ENCODE results near the gene SIX5.

The SIX5 gene

DNA sequence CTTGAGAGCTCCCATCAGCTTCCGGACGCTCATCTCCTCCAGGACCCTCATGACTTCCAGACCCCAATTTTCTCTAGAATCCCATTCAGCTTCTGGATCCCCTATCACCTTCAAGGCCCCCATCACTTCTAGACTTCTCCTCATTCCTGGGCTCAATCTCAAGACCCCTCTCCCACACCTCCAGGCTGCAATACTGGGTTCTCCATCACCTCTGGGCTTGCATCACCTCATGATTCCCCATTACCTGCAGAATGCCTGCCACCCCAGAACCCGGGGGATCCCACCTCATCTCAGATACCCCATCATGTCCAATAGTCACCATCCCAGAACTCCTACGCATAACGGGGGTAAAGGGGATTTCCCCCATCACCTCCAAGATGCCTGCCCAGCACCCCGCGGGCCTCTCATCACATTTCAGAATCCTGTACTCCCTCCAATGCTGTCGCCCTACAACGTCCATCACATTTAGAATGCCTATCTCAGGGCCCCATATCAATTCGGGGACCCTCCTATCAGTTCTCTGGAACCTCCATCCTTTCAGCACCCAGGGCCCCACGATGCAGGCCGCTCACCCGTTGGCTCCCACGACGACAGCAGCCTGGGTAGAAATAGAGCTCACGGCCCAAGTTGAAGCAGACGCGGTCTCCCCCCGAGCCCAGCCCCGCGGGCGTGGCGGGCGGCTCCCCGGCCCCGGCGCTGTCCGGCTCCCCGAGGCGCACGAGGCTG, 22.9 kb upstream of the SIX5 start:
- H3K27ac ChIP-seq, result peak overlapping the region; percentile 63 to 75
- intact Hi-C loops (cut with DNase I; ENCODE audit: low total_unique reads), result no loop called here
- no peaks in the 10 kb centered on the region for H3K27me3 ChIP-seq
- H3K9me3 ChIP-seq, result no peaks in the 10 kb centered on the region
- H3K36me3 ChIP-seq, result peaks cover 20 to 42% (median 30%) of the 10 kb centered on the region in 3 donors
- H3K4me3 ChIP-seq, result peak overlapping the region; percentile 62 to 72
- H3K4me1 ChIP-seq, result peaks cover 0 to 24% (median 20%) of the 10 kb centered on the region in 4 donors
- DNase-seq, result no peak
- TF ChIP-seq, protein P1, sequence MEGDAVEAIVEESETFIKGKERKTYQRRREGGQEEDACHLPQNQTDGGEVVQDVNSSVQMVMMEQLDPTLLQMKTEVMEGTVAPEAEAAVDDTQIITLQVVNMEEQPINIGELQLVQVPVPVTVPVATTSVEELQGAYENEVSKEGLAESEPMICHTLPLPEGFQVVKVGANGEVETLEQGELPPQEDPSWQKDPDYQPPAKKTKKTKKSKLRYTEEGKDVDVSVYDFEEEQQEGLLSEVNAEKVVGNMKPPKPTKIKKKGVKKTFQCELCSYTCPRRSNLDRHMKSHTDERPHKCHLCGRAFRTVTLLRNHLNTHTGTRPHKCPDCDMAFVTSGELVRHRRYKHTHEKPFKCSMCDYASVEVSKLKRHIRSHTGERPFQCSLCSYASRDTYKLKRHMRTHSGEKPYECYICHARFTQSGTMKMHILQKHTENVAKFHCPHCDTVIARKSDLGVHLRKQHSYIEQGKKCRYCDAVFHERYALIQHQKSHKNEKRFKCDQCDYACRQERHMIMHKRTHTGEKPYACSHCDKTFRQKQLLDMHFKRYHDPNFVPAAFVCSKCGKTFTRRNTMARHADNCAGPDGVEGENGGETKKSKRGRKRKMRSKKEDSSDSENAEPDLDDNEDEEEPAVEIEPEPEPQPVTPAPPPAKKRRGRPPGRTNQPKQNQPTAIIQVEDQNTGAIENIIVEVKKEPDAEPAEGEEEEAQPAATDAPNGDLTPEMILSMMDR (IDR thresholded peaks at IDR 0.05), result no peak

DNA sequence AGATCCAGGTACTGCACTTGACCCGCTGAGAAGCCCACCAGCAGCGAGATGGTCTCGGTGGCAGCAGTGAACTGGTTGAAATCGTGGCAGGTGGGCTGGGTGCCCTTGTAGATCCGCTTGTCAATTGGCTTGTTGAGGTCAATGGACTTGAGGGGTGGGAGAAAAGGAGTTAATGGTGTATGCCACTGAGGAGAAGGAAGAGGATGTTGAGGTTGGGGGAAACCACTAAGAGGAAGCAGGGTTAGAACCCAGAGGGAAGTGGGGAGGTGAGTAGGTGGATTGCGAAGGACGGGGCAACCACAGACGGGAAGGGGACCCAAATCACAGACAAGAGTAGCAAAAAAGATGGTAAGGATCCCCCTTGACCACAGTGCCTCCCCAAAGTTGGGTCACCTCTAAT, 21.9 kb upstream of the SIX5 start:
- Histone ChIP-seq H3K4me1 (peaks cover 0 to 27% (median 23%) of the 10 kb centered on the region in 4 donors), H3K27me3 (no peaks in the 10 kb centered on the region), H3K36me3 (peaks cover 20 to 51% (median 40%) of the 10 kb centered on the region in 3 donors), H3K9me3 (no peaks in the 10 kb centered on the region), H3K4me3 (peak overlapping the region in 1 of 2 donors; percentile 62), H3K27ac (peak overlapping the region in 1 of 2 donors; percentile 22)
- DNase-seq, result no peak
- intact Hi-C loops (cut with DNase I; ENCODE audit: low total_unique reads), result no loop called here
- TF ChIP-seq, protein P1 (IDR thresholded peaks at IDR 0.05), result no peak

DNA sequence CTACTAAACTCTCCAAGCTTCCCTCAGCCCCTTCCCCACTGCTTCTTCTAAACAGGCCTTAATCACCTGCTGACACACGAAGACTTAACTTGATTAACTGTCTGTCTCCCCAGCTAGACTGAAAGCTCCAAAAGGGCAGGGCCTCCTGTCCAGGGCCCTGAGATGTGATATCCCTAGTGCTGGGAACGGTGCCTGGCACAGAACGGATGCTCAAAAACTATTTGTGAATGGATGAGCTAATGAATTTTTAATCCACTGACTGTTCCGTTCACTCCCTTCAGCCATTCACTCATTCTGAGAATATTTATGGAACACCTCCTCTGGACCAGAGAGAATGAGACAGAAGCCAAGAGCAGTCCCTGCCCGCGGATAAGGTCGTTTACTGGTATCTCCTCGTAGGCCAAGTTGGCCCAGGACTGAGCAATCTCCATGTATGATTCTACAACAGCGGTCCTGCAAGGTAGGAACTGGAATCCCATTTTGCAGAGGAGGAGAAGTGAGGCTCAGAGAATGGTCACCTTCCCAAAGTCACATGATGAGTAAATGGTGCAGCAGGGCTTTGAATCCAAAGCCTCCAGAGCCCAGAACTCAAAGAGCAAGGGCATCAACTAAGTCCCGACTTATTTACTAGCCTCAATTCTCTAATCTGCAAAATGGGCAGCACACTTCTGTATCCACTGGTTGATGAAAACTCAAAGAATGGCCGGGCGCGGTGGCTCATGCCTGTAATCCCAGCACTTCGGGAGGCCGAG, 20.2 kb upstream of the SIX5 start:
- Histone ChIP-seq H3K27ac (no peak overlapping the region), H3K4me3 (no peak overlapping the region), H3K4me1 (peaks cover 2 to 45% (median 40%) of the 10 kb centered on the region in 4 donors), H3K36me3 (peaks cover 24 to 68% (median 48%) of the 10 kb centered on the region in 3 donors), H3K27me3 (no peaks in the 10 kb centered on the region), H3K9me3 (no peaks in the 10 kb centered on the region)
- TF ChIP-seq, protein P1 (IDR thresholded peaks at IDR 0.05), result no peak
- intact Hi-C loops (cut with DNase I; ENCODE audit: low total_unique reads), result no loop called here
- no peak for DNase-seq

DNA sequence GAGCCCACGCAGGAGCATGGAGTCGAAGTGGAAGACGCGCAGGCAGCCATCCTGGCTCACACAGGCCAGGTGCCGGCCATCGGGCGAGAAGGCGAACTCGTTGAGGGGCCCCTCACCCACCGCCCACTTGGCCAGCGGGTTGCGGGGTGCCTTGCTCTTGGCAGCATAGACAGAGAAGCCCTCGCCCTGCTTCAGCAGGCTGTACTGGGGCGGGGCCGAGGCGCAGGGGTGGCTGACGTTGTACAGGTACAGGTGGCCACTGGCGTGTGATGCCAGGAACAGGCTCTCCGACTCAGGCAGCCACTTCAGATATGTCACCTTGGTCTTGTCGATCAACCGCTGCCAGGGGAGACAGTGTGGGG, 17.5 kb upstream of the SIX5 start:
- no peak for DNase-seq
- H3K27ac ChIP-seq, result peak overlapping the region; percentile 92 to 94
- no peak overlapping the region for H3K4me3 ChIP-seq
- H3K4me1 ChIP-seq, result peaks cover 8 to 57% (median 42%) of the 10 kb centered on the region in 4 donors
- H3K27me3 ChIP-seq, result no peaks in the 10 kb centered on the region
- no peaks in the 10 kb centered on the region for H3K9me3 ChIP-seq
- peaks cover 24 to 68% (median 48%) of the 10 kb centered on the region in 3 donors for H3K36me3 ChIP-seq
- intact Hi-C loops (cut with DNase I; ENCODE audit: low total_unique reads), result no loop called here
- TF ChIP-seq, protein P1 (IDR thresholded peaks at IDR 0.05), result no peak

DNA sequence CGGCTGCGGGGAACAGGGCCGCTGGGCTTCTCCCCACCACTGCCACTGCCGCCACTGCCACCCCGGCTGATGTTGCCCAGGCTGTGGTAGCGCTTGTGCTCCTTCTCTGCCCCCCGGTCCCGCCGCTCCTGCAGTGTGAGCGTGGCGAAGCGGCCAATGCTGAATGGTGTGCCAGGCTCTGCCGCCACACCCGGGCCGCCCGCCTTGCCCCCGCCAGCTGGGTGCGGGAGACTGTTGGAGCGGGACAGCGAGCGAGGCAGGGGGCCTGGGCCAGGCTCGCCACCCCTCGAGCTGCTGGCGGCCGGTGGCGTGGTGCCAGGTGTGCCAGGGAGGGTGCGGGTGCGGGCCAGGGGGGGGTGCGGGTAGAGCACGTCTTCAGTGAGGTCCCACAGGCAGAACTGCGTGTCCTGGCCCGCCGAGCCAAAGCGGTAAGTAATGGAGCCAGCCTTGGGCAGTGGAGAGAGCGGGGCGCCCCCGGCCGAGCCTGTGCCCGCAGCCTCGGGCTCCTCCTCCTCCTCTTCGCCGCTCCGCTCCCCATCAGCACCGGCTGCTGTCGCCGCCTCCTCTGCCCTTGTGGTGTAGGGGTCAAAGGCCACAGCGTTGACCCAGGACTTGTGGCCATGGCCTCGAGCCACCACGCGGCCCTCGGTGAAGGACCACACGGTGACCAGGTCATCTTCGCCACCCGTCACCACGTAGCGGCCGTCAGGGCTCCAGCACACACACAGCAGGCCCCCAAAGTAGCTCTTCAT, 16.9 kb upstream of the SIX5 start:
- intact Hi-C loops (cut with DNase I; ENCODE audit: low total_unique reads), result no loop called here
- DNase-seq, result no peak
- no peaks in the 10 kb centered on the region for H3K27me3 ChIP-seq
- peak overlapping the region; percentile 92 to 94 for H3K27ac ChIP-seq
- H3K4me1 ChIP-seq, result peaks cover 8 to 57% (median 38%) of the 10 kb centered on the region in 4 donors
- peaks cover 24 to 67% (median 48%) of the 10 kb centered on the region in 3 donors for H3K36me3 ChIP-seq
- no peaks in the 10 kb centered on the region for H3K9me3 ChIP-seq
- TF ChIP-seq, protein P1 (IDR thresholded peaks at IDR 0.05), result no peak
- H3K4me3 ChIP-seq, result no peak overlapping the region
